IMR-90 (cell line): ENCODE data around the gene RFPL1. TPM values are rescaled to one million over a fixed set of nuclear protein-coding genes. Genes with fewer than 3 reads are reported as not detected.

Experiments
- ATAC-seq: fragments of 200-7000 bp; cut with Tn5 transposase; 2 replicates; pipeline ENCODE4 v1.9.1; 2020; ENCODE audit warnings: low read depth, mild to moderate bottlenecking, moderate library complexity
- BruUV-seq: library from RNA; stranded (reverse); fragments of 400-500 nt; replicated peaks from 2 replicates; lab custom pipeline; 2021; lab: Mats Ljungman, UMichigan
- CTCF ChIA-PET: fragments of 300-600 bp; formaldehyde crosslinking; extraction: SDS; loops from one replicate; lab custom pipeline; 2021; ENCODE audit warnings: antibody characterized with exemption; lab: Yijun Ruan, JAX
- POLR2A ChIA-PET: fragments of 300-600 bp; sonication (Branson Sonifier 250); formaldehyde crosslinking; loops from one replicate; lab custom pipeline; 2022; ENCODE audit warnings: antibody characterized with exemption; ENCODE audit not compliant: unreplicated experiment; lab: Charles Lee
- DNase-seq: peaks from one replicate; pipeline ENCODE4 v3.0.0; 2013
- H2AFZ ChIP-seq: replicated peaks from 2 replicates; pipeline ENCODE3; 2013; ENCODE audit warnings: low read length, mild to moderate bottlenecking; ENCODE audit not compliant: poor library complexity
- H2AK5ac ChIP-seq: 2 replicates; pipeline ENCODE4 v1.6.1; 2013; ENCODE audit warnings: low read depth, low read length, inconsistent platforms
- H2AK9ac ChIP-seq: replicated peaks from 2 replicates; pipeline ENCODE3; 2013; ENCODE audit warnings: mild to moderate bottlenecking, low read depth, low read length, moderate library complexity; ENCODE audit not compliant: poor library complexity
- H2BK120ac ChIP-seq: 2 replicates; pipeline ENCODE4 v1.6.1; 2013; ENCODE audit warnings: low read depth, low read length, inconsistent platforms
- H2BK15ac ChIP-seq: 3 replicates; pipeline ENCODE4 v1.6.1; 2013; ENCODE audit warnings: low read depth, low read length, inconsistent platforms
- H2BK20ac ChIP-seq: 2 replicates; pipeline ENCODE4 v1.6.1; 2013; ENCODE audit warnings: low read depth, mild to moderate bottlenecking, inconsistent platforms, low read length, moderate library complexity
- H2BK5ac ChIP-seq: 2 replicates; pipeline ENCODE4 v1.6.1; 2013; ENCODE audit warnings: mild to moderate bottlenecking, low read depth, low read length, inconsistent platforms; ENCODE audit not compliant: poor library complexity, severe bottlenecking
- H3K14ac ChIP-seq: replicated peaks from 2 replicates; pipeline ENCODE4 v1.6.1; 2013; ENCODE audit warnings: low read depth, low read length, inconsistent platforms
- H3K18ac ChIP-seq: 2 replicates; pipeline ENCODE4 v1.6.1; 2013; ENCODE audit warnings: low read depth, low read length, control low read depth
- H3K23ac ChIP-seq: 2 replicates; pipeline ENCODE4 v1.6.1; 2013; ENCODE audit warnings: low read depth, low read length, inconsistent platforms
- H3K27ac ChIP-seq: 2 replicates; pipeline ENCODE4 v1.5.1; 2013; ENCODE audit warnings: mild to moderate bottlenecking, control low read depth, low read length; ENCODE audit not compliant: insufficient read depth
- H3K27me3 ChIP-seq: 2 replicates; pipeline ENCODE4 v1.6.1; 2013; ENCODE audit warnings: low read length; ENCODE audit not compliant: control insufficient read depth, insufficient read depth
- H3K36me3 ChIP-seq: 2 replicates; pipeline ENCODE4 v1.6.1; 2013; ENCODE audit warnings: low read length, mixed read lengths; ENCODE audit not compliant: control insufficient read depth, insufficient read depth
- H3K4ac ChIP-seq: 2 replicates; pipeline ENCODE4 v1.6.1; 2013; ENCODE audit warnings: low read depth, low read length, inconsistent platforms
- H3K4me1 ChIP-seq: 2 replicates; pipeline ENCODE4 v1.6.1; 2013; ENCODE audit warnings: low read length, mixed read lengths; ENCODE audit not compliant: control insufficient read depth, insufficient read depth
- H3K4me2 ChIP-seq: 2 replicates; pipeline ENCODE4 v1.6.1; 2013; ENCODE audit warnings: low read depth, mild to moderate bottlenecking, control low read depth, low read length, moderate library complexity
- H3K4me3 ChIP-seq: 2 replicates; pipeline ENCODE4 v1.5.1; 2013; ENCODE audit warnings: low read depth, mild to moderate bottlenecking, control low read depth, low read length, moderate library complexity; ENCODE audit not compliant: insufficient read depth
- H3K56ac ChIP-seq: 2 replicates; pipeline ENCODE4 v1.6.1; 2013; ENCODE audit warnings: low read length, inconsistent platforms; ENCODE audit not compliant: insufficient read depth; ENCODE audit errors: extremely low read depth
- H3K79me1 ChIP-seq, 2 experiments: 2 replicates each; pipeline ENCODE4 v1.6.1; 2013; ENCODE audit warnings: low read length in 2 of 2, inconsistent platforms in 1 of 2, low read depth in 1 of 2
- H3K9ac ChIP-seq: 2 replicates; pipeline ENCODE4 v1.6.1; 2013; ENCODE audit warnings: low read depth, low read length, control low read depth
- H3K9me1 ChIP-seq: 2 replicates; pipeline ENCODE4 v1.6.1; 2013; ENCODE audit warnings: low read length, inconsistent platforms; ENCODE audit not compliant: insufficient read depth
- H3K9me3 ChIP-seq: 2 replicates; pipeline ENCODE4 v1.6.1; 2013; ENCODE audit warnings: low read length; ENCODE audit not compliant: control insufficient read depth, insufficient read depth
- H4K20me1 ChIP-seq: 2 replicates; pipeline ENCODE4 v1.6.1; 2013; ENCODE audit warnings: low read length, inconsistent platforms; ENCODE audit not compliant: insufficient read depth
- H4K5ac ChIP-seq: 2 replicates; pipeline ENCODE4 v1.6.1; 2013; ENCODE audit warnings: mild to moderate bottlenecking, low read depth, low read length, control low read depth
- H4K8ac ChIP-seq, 2 experiments: 2 replicates each; pipeline ENCODE4 v1.6.1; 2013; ENCODE audit warnings: low read depth in 2 of 2, low read length in 2 of 2, control low read depth in 1 of 2, inconsistent platforms in 1 of 2
- H4K91ac ChIP-seq: 2 replicates; pipeline ENCODE4 v1.6.1; 2013; ENCODE audit warnings: low read depth, low read length, inconsistent platforms; ENCODE audit not compliant: insufficient read depth
- FOS ChIP-seq: fragments of 150-350 bp; IDR thresholded peaks from 2 replicates; pipeline ENCODE4 v1.6.1; 2016; ENCODE audit warnings: low read depth, low read length
- MAFK ChIP-seq: IDR thresholded peaks from 2 replicates; pipeline ENCODE4 v1.6.1; 2012; ENCODE audit warnings: low read depth, low read length, improper control_type of control experiment
- MXI1 ChIP-seq: IDR thresholded peaks from 2 replicates; pipeline ENCODE4 v1.6.1; 2012; ENCODE audit warnings: low read depth, mild to moderate bottlenecking, low read length, moderate library complexity, borderline replicate concordance
- NFE2L2 ChIP-seq: fragments of 150-350 bp; IDR thresholded peaks from 2 replicates; pipeline ENCODE4 v1.6.1; 2016; ENCODE audit warnings: low read depth, mild to moderate bottlenecking, low read length
- RAD21 ChIP-seq: IDR thresholded peaks from 2 replicates; pipeline ENCODE4 v1.6.1; 2012; ENCODE audit warnings: low read length, improper control_type of control experiment
- RCOR1 ChIP-seq: IDR thresholded peaks from 2 replicates; pipeline ENCODE4 v1.6.1; 2012; ENCODE audit warnings: mild to moderate bottlenecking, low read length, improper control_type of control experiment; ENCODE audit not compliant: insufficient replicate concordance
- WGBS, 2 experiments: methylation state at CpG; one replicate each; pipeline versions ENCODE4 v1.1.5 to v1.1.7; 2013; ENCODE audit warnings: missing lambda C conversion rate in 2 of 2; ENCODE audit not compliant: insufficient read length in 1 of 2; ENCODE audit errors: extremely low coverage in 2 of 2; 5-methylcytosine and 5-hydroxymethylcytosine counted together
- dilution Hi-C: fragments of 300-500 bp; cut with HindIII; formaldehyde crosslinking; loops from one replicate; pipeline ENCODE4 v1.14.3; 2018; ENCODE audit warnings: low sequenced_read_pairs; ENCODE audit not compliant: unreplicated experiment
- in situ Hi-C: fragments of 300-500 bp; cut with MboI; formaldehyde crosslinking; loops from 3 replicates; pipeline ENCODE4 v1.14.3; 2019; ENCODE audit warnings: low sequenced_read_pairs, inconsistent platforms, mixed read lengths
- intact Hi-C: fragments of 100-400 bp; cut with micrococcal nuclease; formaldehyde crosslinking; loops from 2 replicates; pipeline ENCODE4 v1.10.0; 2022
- polyA plus RNA-seq, 3 experiments: library from polyadenylated mRNA; depleted of rRNA; stranded (reverse); fragments of >200 nt; gene quantifications; 2 replicates each; pipeline ENCODE4 v1.2.3, GENCODE V29; 2012; ENCODE audit warnings: low replicate concordance in 1 of 3
- total RNA-seq: library from RNA; depleted of rRNA; stranded (reverse); fragments of >200 nt; gene quantifications from 2 replicates; pipeline ENCODE4 v1.2.3, GENCODE V29; 2012

RFPL1 gene
- total and polyA plus RNA-seq, 2 of the 4 experiments (the other 2 are of a cell fraction) = not detected

- H3K4me3 ChIP-seq = no peak overlapping the region
- H3K27me3 ChIP-seq = peaks cover 15% of the 10 kb centered on the region
- no peak overlapping the region for H3K18ac ChIP-seq
- no peak overlapping the region for H3K27ac ChIP-seq
- H2BK20ac ChIP-seq = no peak overlapping the region
- H3K14ac ChIP-seq = no peak overlapping the region
- DNase-seq (no peak), ATAC-seq (no peak)
- TF ChIP-seq NFE2L2 (no peak), RCOR1 (no peak), RAD21 (no peak), MXI1 (no peak), MAFK (no peak), FOS (no peak)
- H4K91ac ChIP-seq = no peak overlapping the region
- no CpG with 5 or more reads among the region's 2 CpGs for WGBS, 2 experiments
- in situ Hi-C loops = loop anchor here (10.0 kb wide), 1 partner anchor 109 kb away; no protein-coding TSS in a partner anchor
- H3K23ac ChIP-seq = no peak overlapping the region
- H3K36me3 ChIP-seq = no peaks in the 10 kb centered on the region
- intact Hi-C loops = no loop called here
- no peak overlapping the region for H3K9ac ChIP-seq
- no peak overlapping the region for H2BK5ac ChIP-seq
- H3K4me1 ChIP-seq = no peaks in the 10 kb centered on the region
- no peak overlapping the region for H2BK15ac ChIP-seq
- ChIA-PET CTCF (interaction anchor here (0.6 kb wide), 1 partner anchor 190 kb away, joined by 5 read pairs; no protein-coding TSS in a partner anchor), POLR2A (no interaction called here)
- H3K4ac ChIP-seq = no peak overlapping the region
- H2AK9ac ChIP-seq = no peak overlapping the region
- H3K9me1 ChIP-seq = no peaks in the 10 kb centered on the region
- H3K4me2 ChIP-seq = no peak overlapping the region
- no peaks in the 10 kb centered on the region for H3K79me1 ChIP-seq
- no peak overlapping the region for H4K5ac ChIP-seq
- no peak overlapping the region for H3K56ac ChIP-seq
- no peak overlapping the region for H2AFZ ChIP-seq
- no peak overlapping the region for H2AK5ac ChIP-seq
- BruUV-seq = no TSS peak
- H3K9me3 ChIP-seq = no peaks in the 10 kb centered on the region
- H4K8ac ChIP-seq = no peak overlapping the region
- H2BK120ac ChIP-seq = no peak overlapping the region
- H4K20me1 ChIP-seq = no peaks in the 10 kb centered on the region
- dilution Hi-C loops = no loop called here
These were observed 42.3 kb upstream of the RFPL1 start for GRCh38 chr22:29396126-29396525.
